PC-3 (cell line): ENCODE measurements around the gene ELN. TPM values are rescaled to one million over a fixed set of nuclear protein-coding genes. Genes with fewer than 3 reads are reported as not detected.

Source experiments
- ATAC-seq: fragments of 200-7000 bp; cut with Tn5 transposase; 2 replicates; pipeline ENCODE4 v1.9.1; 2020; ENCODE audit warnings: mild to moderate bottlenecking, moderate library complexity
- BruUV-seq: library from RNA; stranded (reverse); fragments of 400-500 nt; replicated peaks from 2 replicates; lab custom pipeline; 2021; lab: Mats Ljungman, UMichigan
- CTCF ChIA-PET: fragments of 300-600 bp; sonication (Branson Sonifier 250); formaldehyde crosslinking; loops from one replicate; lab custom pipeline; 2022; ENCODE audit warnings: antibody characterized with exemption; lab: Charles Lee
- POLR2A ChIA-PET: fragments of 300-600 bp; sonication (Branson Sonifier 250); formaldehyde crosslinking; loops from one replicate; lab custom pipeline; 2022; ENCODE audit warnings: antibody characterized with exemption; ENCODE audit not compliant: unreplicated experiment; lab: Charles Lee
- DNase-seq: peaks from one replicate; pipeline ENCODE4 v3.0.0-alpha.2; 2015
- H2AFZ ChIP-seq: fragments of 300-600 bp; sonication (generic); 2 replicates; pipeline ENCODE4 v1.6.0; 2016; ENCODE audit warnings: antibody characterized with exemption, low read length
- H3F3A ChIP-seq: fragments of 300-600 bp; sonication (generic); one replicate; pipeline ENCODE4 v1.6.0; 2017; ENCODE audit warnings: antibody characterized with exemption, low read length, control low read depth, mild to moderate bottlenecking; ENCODE audit not compliant: unreplicated experiment
- H3K27ac ChIP-seq: fragments of 300-600 bp; sonication (generic); 2 replicates; pipeline ENCODE4 v1.5.1; 2016; ENCODE audit warnings: mild to moderate bottlenecking, low read length
- H3K27me3 ChIP-seq: fragments of 300-600 bp; sonication (generic); 2 replicates; pipeline ENCODE4 v1.6.1; 2016; ENCODE audit warnings: low read length, mixed read lengths
- H3K36me3 ChIP-seq: fragments of 300-600 bp; sonication (generic); 2 replicates; pipeline ENCODE4 v1.6.1; 2016; ENCODE audit warnings: low read depth, mixed run types, low read length, mixed read lengths
- H3K4me1 ChIP-seq: fragments of 300-600 bp; sonication (generic); 2 replicates; pipeline ENCODE4 v1.5.1; 2016; ENCODE audit warnings: low read length; ENCODE audit not compliant: insufficient read depth
- H3K4me2 ChIP-seq: fragments of 300-600 bp; sonication (generic); 2 replicates; pipeline ENCODE4 v1.6.0; 2016; ENCODE audit warnings: low read length
- H3K4me3 ChIP-seq: fragments of 300-600 bp; sonication (generic); 2 replicates; pipeline ENCODE4 v1.5.1; 2016; ENCODE audit warnings: mild to moderate bottlenecking, low read length, mixed read lengths
- H3K79me2 ChIP-seq: fragments of 300-600 bp; sonication (generic); 2 replicates; pipeline ENCODE4 v1.6.1; 2017; ENCODE audit warnings: low read length, mixed read lengths
- H3K9ac ChIP-seq: fragments of 300-600 bp; sonication (generic); 2 replicates; pipeline ENCODE4 v1.6.0; 2016; ENCODE audit warnings: mild to moderate bottlenecking, low read length
- H3K9me2 ChIP-seq: fragments of 300-600 bp; sonication (generic); replicated peaks from 2 replicates; pipeline ENCODE4 v1.6.1; 2016; ENCODE audit warnings: mixed run types, low read length, mixed read lengths
- H3K9me3 ChIP-seq: fragments of 300-600 bp; sonication (generic); 2 replicates; pipeline ENCODE4 v1.6.1; 2016; ENCODE audit warnings: low read length, mixed read lengths
- H4K20me1 ChIP-seq: fragments of 300-600 bp; sonication (generic); 2 replicates; pipeline ENCODE4 v1.6.1; 2016; ENCODE audit warnings: low read length, mixed read lengths
- EZH2 ChIP-seq: fragments of 300-600 bp; sonication (generic); IDR thresholded peaks from one replicate; pipeline ENCODE4 v1.6.1; 2017; ENCODE audit warnings: antibody characterized with exemption, mild to moderate bottlenecking, low read length; ENCODE audit not compliant: unreplicated experiment
- EZH2phosphoT487 ChIP-seq: fragments of 300-600 bp; sonication (generic); IDR thresholded peaks from 2 replicates; pipeline ENCODE4 v1.6.1; 2018; ENCODE audit warnings: mild to moderate bottlenecking, antibody characterized with exemption, low read length, borderline replicate concordance
- intact Hi-C: fragments of 100-400 bp; cut with micrococcal nuclease; formaldehyde crosslinking; loops from 2 replicates; pipeline ENCODE4 v1.9.0; 2023
- total RNA-seq: library from RNA; depleted of rRNA; stranded (reverse); fragments of >200 nt; gene quantifications from 2 replicates; pipeline ENCODE4 v1.2.3, GENCODE V29; 2014
- TF ChIP-seq, protein P1 (sequence below): fragments of 300-600 bp; sonication (generic); conservative IDR thresholded peaks from 2 replicates; pipeline ENCODE4 v1.5.1; 2017; ENCODE audit warnings: antibody characterized with exemption, low read depth, mild to moderate bottlenecking, low read length

Gene ELN
- total RNA-seq, 1 experiment from 2014 or later: 0.07 TPM

DNA sequence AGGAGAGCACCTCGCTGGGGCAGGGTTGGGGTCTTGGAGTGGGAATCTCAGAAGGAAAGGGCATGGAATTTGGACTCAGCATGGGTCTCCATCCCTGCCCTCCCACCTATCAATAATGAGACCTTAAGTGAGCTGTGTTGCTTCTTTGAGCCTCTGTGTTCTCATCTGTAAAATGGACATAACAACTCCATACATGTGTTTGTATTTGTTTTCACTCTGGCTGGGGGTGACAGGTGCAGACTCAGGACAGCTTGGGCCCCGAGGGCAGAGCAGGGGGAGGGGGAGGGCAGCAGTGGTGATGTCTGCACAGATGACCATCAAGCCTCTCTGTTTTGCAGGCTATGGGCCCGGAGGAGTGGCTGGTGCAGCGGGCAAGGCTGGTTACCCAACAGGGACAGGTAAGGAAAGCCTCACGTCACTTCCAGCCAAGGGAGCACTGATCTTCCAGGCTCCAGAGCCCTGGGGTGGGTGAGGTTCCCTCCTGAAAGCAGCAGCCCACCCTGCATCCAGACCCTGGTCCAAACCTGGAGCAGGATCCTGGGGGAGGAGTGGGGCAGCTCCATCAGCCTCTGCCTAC, 19.9 kb downstream of the ELN start:
- no peak overlapping the region for H3K27ac ChIP-seq
- TF ChIP-seq EZH2phosphoT487 (no peak), EZH2 (no peak)
- TF ChIP-seq, protein P1, sequence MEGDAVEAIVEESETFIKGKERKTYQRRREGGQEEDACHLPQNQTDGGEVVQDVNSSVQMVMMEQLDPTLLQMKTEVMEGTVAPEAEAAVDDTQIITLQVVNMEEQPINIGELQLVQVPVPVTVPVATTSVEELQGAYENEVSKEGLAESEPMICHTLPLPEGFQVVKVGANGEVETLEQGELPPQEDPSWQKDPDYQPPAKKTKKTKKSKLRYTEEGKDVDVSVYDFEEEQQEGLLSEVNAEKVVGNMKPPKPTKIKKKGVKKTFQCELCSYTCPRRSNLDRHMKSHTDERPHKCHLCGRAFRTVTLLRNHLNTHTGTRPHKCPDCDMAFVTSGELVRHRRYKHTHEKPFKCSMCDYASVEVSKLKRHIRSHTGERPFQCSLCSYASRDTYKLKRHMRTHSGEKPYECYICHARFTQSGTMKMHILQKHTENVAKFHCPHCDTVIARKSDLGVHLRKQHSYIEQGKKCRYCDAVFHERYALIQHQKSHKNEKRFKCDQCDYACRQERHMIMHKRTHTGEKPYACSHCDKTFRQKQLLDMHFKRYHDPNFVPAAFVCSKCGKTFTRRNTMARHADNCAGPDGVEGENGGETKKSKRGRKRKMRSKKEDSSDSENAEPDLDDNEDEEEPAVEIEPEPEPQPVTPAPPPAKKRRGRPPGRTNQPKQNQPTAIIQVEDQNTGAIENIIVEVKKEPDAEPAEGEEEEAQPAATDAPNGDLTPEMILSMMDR: no peak

DNA sequence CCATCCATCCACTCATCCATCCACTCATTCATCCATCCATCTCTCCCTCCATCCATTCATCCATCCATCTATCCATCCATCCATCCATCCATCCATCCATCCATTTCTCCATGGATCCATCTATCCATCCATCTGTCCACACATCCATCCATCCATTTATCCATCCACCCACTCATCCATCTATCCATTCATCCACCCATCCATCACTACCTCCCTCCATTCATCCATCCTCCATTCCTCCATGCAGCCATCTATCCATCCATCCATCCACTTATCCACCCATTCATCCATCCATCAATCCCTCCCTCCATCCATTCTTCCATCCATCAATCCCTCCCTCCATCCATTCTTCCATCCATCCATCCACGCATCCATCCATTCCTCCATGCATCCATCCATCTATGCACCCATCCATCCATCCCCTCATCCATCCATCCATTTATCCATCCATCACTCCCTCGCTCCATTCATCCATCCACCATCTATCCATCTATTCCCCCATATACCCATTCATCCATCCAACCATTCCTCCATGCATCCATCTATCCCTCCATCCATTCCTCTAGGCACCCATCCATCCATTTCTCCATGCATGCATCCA, 21.1 kb downstream of the ELN start:
- ChIA-PET POLR2A (no interaction called here), CTCF (interaction anchor here (0.6 kb wide), 1 partner anchor 152 kb away, joined by 11 read pairs; no protein-coding TSS in a partner anchor)
- Histone ChIP-seq H3K27ac (no peak overlapping the region), H3K27me3 (no peaks in the 10 kb centered on the region), H4K20me1 (no peaks in the 10 kb centered on the region), H2AFZ (no peak overlapping the region), H3K9ac (no peak overlapping the region), H3K79me2 (no peaks in the 10 kb centered on the region), H3F3A (no peaks in the 10 kb centered on the region), H3K36me3 (no peaks in the 10 kb centered on the region), H3K4me2 (no peak overlapping the region), H3K9me3 (no peaks in the 10 kb centered on the region), H3K4me1 (no peaks in the 10 kb centered on the region), H3K9me2 (no peaks in the 10 kb centered on the region), H3K4me3 (no peak overlapping the region)
- BruUV-seq: no TSS peak
- intact Hi-C loops: no loop called here
- DNase-seq (no peak), ATAC-seq (no peak)
- no peak for TF ChIP-seq EZH2
- TF ChIP-seq, protein P1: no peak
- no peak for TF ChIP-seq EZH2phosphoT487

More for the DNA sequence above, 19.9 kb downstream of the ELN start:
- BruUV-seq: no TSS peak
- DNase-seq (no peak), ATAC-seq (no peak)
- H3K79me2 ChIP-seq: no peaks in the 10 kb centered on the region
- no peaks in the 10 kb centered on the region for H4K20me1 ChIP-seq
- H3K4me2 ChIP-seq: no peak overlapping the region
- no peak overlapping the region for H3K4me3 ChIP-seq
- no peak overlapping the region for H2AFZ ChIP-seq
- CTCF ChIA-PET: interaction anchor here (1.6 kb wide), 1 partner anchor 21 kb away, joined by 3 read pairs; no protein-coding TSS in a partner anchor
- no peaks in the 10 kb centered on the region for H3F3A ChIP-seq
- intact Hi-C loops: no loop called here
- no peaks in the 10 kb centered on the region for H3K9me3 ChIP-seq
- H3K9ac ChIP-seq: no peak overlapping the region
- no peaks in the 10 kb centered on the region for H3K4me1 ChIP-seq
- no peaks in the 10 kb centered on the region for H3K27me3 ChIP-seq
- H3K9me2 ChIP-seq: no peaks in the 10 kb centered on the region
- POLR2A ChIA-PET: no interaction called here
- H3K36me3 ChIP-seq: no peaks in the 10 kb centered on the region
